AG09309 (cell line): ENCODE results near the gene RPL18A.

Experiments
- DNase-seq: peaks from one replicate; pipeline ENCODE4 v3.0.0-alpha.2; 2010; ENCODE audit warnings: low read depth
- H3K4me3 ChIP-seq: 2 replicates; pipeline ENCODE4 v1.5.1; 2011; ENCODE audit warnings: mild to moderate bottlenecking, low read depth, low read length, moderate library complexity; ENCODE audit not compliant: control insufficient read depth
- TF ChIP-seq, protein P1 (sequence below): IDR thresholded peaks from 2 replicates; pipeline ENCODE4 v1.5.1; 2011; ENCODE audit warnings: mild to moderate bottlenecking, low read depth, low read length, inconsistent platforms; ENCODE audit not compliant: insufficient read depth, control insufficient read depth; ENCODE audit errors: missing control alignments

Gene RPL18A

DNA sequence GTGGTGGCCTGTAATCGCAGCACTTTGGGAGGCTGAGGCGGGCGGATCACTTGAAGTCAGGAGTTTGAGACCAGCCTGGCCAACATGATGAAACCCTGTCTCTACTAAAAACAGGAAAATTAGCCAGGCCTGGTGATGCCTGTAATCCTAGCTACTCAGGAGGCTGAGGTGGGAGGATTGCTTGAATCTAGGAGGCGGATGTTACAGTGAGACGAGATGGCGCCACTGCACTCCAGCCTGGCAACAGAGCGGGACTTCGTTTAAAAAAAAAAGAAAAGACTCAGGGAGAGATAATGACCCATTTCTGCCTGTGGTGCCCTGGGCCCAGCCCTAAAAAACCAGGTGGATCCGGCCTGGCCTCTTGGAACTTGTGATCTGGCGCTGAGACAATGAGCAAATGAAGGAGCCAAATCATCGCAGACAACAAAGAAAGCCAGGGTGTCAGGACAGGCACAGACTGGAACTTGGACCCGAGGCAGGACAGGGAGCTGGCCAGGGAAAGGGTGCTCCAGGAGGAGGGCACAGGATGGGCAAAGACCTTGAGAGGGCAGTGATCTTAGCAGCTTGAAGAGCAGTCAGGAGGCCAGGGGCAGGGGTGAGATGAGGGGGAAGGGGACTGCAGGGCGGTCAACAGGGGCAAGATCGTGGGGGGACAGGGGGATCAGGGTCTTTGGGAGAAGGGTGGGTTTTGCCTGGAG, 11.0 kb upstream of the RPL18A start:
- TF ChIP-seq, protein P1, sequence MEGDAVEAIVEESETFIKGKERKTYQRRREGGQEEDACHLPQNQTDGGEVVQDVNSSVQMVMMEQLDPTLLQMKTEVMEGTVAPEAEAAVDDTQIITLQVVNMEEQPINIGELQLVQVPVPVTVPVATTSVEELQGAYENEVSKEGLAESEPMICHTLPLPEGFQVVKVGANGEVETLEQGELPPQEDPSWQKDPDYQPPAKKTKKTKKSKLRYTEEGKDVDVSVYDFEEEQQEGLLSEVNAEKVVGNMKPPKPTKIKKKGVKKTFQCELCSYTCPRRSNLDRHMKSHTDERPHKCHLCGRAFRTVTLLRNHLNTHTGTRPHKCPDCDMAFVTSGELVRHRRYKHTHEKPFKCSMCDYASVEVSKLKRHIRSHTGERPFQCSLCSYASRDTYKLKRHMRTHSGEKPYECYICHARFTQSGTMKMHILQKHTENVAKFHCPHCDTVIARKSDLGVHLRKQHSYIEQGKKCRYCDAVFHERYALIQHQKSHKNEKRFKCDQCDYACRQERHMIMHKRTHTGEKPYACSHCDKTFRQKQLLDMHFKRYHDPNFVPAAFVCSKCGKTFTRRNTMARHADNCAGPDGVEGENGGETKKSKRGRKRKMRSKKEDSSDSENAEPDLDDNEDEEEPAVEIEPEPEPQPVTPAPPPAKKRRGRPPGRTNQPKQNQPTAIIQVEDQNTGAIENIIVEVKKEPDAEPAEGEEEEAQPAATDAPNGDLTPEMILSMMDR: no peak
- no peak overlapping the region for H3K4me3 ChIP-seq
- DNase-seq: no peak

DNA sequence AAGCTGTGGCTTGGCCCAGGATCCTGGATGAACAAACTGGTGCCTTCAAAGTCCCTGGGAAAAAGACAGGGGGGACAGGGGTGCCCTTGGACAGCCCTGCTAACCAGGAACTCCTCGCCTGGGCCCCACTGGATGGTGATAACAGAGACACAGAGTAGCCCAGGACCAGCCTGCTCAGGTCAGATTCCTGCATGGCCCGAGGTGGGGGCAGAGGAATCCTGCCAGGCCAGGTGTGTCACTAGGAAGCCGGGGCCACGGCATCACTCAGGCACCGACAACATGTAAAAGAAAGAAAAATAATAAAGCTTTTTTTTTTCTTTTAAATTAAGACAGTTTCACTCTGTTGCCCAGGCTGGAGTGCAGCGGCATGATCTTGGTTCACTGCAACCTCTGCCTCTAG, 5.6 kb upstream of the RPL18A start:
- TF ChIP-seq, protein P1: no peak
- DNase-seq: no peak
- no peak overlapping the region for H3K4me3 ChIP-seq

DNA sequence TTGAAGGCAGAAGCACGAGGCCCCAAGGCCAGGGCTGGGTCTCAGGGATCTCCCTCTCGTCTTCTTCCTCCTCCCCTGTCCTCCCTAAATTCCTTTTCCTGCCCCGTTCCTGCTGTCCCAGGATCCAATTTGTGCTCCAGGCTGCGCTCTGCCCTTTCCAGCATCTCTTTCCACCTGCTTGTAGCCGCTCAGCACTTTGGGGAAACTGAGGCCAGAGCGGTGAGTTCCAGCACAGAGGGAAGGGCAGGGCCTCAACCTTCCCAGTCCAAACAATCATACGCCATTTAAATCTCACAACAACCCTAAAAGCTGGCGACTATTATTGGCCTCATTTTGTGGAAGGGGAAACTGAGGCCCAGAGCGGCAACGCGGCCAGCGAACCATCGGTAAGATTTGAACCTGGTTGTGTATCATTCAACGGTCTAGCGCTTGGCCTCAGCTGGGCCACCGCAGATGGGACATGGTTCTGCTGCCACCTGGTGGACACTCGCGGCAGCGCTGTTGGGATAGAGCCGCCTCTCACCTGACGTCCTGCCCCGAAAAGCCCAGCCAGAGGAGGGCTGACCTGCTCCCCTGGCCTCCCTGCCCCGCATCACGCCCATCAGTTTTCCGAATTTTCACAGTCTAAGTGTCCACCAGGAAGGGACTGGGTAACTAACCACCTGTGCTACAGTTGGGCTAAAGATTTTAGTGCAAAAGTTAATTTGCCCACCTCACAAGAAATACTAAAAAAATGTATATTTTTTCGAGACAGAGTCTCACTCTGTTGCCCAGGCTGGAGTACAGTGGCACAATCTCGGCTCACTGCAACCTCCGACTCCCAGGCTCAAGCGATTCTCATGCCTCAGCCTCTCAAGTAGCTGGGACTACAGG, 4.2 kb upstream of the RPL18A start:
- no peak for DNase-seq
- TF ChIP-seq, protein P1: peak; percentile 97
- no peak overlapping the region for H3K4me3 ChIP-seq

DNA sequence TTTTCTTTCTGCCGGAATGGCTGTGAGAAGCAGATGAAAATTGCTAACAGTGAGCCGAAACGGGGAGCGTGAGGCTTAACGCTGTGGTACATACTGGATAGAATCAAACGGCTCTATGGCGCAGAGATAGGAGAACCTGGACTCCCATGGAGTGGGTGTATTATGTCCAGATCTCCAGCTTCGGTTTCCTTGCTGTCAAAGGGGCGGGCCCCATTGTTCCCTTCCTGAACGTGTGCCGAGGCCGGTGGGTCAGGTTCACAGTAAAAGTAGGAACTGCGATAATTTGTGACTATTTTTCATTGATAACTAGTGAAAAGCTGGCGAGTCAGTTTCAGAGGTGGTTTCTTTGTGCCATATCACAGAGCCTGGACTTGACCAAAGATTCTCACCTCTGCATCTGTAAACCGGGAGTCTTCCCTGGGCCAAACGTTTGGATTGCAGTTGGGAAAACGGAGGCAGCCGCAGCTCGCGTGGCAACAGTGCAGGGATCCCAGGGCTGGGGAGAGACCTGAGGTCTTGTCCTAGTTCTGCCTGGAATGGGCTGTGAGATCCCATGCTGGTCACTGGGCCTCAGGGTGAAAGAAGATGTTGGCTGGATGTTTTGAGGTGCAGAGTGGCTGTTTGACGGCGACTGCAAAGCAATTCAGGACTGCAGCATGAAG, 752 bp downstream of the RPL18A start:
- no peak for DNase-seq
- TF ChIP-seq, protein P1: no peak
- peak overlapping the region; percentile 95 for H3K4me3 ChIP-seq

DNA sequence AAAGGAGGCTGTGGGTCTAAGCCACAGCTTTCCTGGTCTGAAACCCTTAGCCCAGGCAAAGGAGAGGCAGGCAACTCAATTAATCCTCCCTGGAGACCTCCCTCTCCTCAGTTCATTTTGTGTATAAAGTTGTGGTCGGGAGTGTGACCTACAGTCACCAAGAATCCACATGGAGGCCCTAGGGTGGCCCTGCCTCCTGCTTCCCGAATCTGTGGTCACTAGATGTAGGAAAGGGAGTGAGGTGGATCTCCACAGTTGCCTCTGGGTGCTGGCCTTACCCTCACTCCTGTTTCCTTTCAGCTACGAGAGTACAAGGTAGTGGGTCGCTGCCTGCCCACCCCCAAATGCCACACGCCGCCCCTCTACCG, 1.3 kb downstream of the RPL18A start:
- TF ChIP-seq, protein P1: no peak
- peak overlapping the region; percentile 95 for H3K4me3 ChIP-seq
- DNase-seq: no peak

DNA sequence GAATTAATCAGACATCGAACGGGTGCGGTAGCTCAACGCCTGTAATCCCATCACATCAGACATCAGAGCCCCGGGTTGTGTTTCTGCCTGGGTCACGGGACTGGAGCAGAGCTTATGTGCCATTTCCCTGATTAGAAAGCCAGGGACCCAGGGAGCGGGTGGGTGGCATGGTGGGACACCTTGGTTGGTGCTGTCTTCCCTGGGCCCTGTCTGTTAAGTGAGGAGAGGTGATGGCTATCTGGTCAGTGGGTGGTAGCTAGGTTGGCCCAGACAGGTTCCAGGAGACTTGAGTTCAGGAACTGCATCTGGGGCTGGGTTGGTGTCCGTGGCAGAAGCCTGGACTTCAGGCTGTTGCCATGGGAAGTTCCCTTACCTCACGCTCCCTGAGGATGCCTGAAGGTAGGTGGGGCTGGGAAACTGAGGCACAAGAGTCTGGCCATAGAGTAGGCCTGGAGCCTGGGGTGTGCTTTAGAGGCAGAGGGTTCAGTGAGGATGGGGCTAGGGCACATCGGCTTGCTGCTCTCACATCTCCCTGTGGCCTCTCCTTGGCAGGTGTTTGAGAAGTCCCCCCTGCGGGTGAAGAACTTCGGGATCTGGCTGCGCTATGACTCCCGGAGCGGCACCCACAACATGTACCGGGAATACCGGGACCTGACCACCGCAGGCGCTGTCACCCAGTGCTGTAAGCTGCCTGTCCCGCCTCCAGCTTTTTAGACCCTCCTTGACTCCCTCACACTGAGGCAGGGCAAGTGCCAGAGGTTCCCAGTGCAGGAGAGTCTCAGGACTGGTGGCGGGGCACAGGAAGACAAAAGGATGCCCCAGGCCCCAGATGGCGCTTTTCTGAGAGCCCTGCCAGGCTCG, 2.1 kb downstream of the RPL18A start:
- DNase-seq: no peak
- TF ChIP-seq, protein P1: no peak
- H3K4me3 ChIP-seq: peak overlapping the region; percentile 95
